Fibroblast of the aortic adventitia (primary cell): Measurements from ENCODE around the gene FHIT. TPM values are rescaled to one million over a fixed set of nuclear protein-coding genes. Genes with fewer than 3 reads are reported as not detected.

Source experiments
- DNase-seq: peaks from one replicate; pipeline ENCODE4 v3.0.0-alpha.2; 2010; ENCODE audit warnings: low read depth
- H3K4me3 ChIP-seq: 2 replicates; pipeline ENCODE4 v1.5.1; 2011; ENCODE audit warnings: low read depth, mild to moderate bottlenecking, control low read depth, low read length, moderate library complexity
- total RNA-seq: library from RNA; depleted of rRNA; stranded (reverse); fragments of >200 nt; gene quantifications from 2 replicates; pipeline ENCODE4 v1.2.3, GENCODE V29; 2012; ENCODE audit warnings: low replicate concordance
- TF ChIP-seq, protein P1 (sequence below): IDR thresholded peaks from 2 replicates; pipeline ENCODE4 v1.5.1; 2011; ENCODE audit warnings: mild to moderate bottlenecking, low read length, control low read depth, inconsistent platforms; ENCODE audit not compliant: insufficient read depth

FHIT gene
- total RNA-seq, 1 donor: 1.5 TPM

- TF ChIP-seq, protein P1, sequence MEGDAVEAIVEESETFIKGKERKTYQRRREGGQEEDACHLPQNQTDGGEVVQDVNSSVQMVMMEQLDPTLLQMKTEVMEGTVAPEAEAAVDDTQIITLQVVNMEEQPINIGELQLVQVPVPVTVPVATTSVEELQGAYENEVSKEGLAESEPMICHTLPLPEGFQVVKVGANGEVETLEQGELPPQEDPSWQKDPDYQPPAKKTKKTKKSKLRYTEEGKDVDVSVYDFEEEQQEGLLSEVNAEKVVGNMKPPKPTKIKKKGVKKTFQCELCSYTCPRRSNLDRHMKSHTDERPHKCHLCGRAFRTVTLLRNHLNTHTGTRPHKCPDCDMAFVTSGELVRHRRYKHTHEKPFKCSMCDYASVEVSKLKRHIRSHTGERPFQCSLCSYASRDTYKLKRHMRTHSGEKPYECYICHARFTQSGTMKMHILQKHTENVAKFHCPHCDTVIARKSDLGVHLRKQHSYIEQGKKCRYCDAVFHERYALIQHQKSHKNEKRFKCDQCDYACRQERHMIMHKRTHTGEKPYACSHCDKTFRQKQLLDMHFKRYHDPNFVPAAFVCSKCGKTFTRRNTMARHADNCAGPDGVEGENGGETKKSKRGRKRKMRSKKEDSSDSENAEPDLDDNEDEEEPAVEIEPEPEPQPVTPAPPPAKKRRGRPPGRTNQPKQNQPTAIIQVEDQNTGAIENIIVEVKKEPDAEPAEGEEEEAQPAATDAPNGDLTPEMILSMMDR: no peak
- DNase-seq: no peak
These were observed 1165.6 kb downstream of the FHIT start for GRCh38 chr3:60085649-60086048.

GRCh38 chr3:60081381-60082095 is 1169.7 kb downstream of the FHIT start:
- DNase-seq: no peak
- TF ChIP-seq, protein P1: no peak
- no peak overlapping the region for H3K4me3 ChIP-seq

More at GRCh38 chr3:60085649-60086048, 1165.6 kb downstream of the FHIT start:
- H3K4me3 ChIP-seq: no peak overlapping the region

DNA sequence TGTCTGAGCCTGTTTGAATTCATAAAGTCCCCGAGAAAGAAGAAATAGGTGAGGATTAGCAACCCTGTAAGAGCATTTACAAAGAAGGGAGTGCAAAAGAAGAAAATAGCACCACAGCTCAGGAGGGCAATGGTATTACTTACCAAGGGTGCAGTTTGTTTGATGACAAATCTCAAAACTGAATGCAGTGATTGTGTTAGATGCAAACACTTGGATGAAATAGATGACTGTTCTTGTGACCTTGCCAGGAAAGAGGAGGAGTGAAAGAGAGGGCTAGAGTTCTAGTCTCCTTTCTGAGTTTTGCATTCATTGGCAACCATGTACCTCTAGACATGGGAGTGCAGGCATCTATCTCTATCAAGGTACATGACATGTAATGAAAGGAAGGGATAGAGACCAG is 1170.6 kb downstream of the FHIT start:
- no peak for DNase-seq
- TF ChIP-seq, protein P1: no peak
- H3K4me3 ChIP-seq: no peak overlapping the region

- no peak for DNase-seq
- no peak overlapping the region for H3K4me3 ChIP-seq
- TF ChIP-seq, protein P1: no peak
These were observed 1172.2 kb downstream of the FHIT start for GRCh38 chr3:60079076-60079475.

GRCh38 chr3:60076331-60076730 is 1174.9 kb downstream of the FHIT start:
- TF ChIP-seq, protein P1: no peak
- no peak for DNase-seq
- H3K4me3 ChIP-seq: no peak overlapping the region

DNA sequence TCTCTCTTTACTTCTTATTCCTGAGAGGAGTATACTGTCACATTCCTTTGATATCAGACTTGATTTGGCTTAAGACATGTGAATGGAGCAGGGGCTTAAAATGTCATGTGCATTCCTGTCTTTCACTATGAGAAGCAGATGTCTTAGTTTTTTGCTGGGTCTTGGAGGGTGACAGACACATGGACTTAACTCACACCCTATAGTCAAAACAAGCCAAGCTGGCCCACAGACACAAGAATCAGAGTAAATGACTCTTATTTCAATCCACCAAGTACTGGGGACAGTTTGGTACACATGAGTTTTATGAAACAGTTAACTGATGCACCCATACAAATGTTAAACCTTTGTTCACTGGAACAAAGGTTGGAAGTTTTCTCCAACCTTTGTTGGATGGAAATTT is 1177.3 kb downstream of the FHIT start:
- DNase-seq: no peak
- no peak overlapping the region for H3K4me3 ChIP-seq
- TF ChIP-seq, protein P1: no peak

DNA sequence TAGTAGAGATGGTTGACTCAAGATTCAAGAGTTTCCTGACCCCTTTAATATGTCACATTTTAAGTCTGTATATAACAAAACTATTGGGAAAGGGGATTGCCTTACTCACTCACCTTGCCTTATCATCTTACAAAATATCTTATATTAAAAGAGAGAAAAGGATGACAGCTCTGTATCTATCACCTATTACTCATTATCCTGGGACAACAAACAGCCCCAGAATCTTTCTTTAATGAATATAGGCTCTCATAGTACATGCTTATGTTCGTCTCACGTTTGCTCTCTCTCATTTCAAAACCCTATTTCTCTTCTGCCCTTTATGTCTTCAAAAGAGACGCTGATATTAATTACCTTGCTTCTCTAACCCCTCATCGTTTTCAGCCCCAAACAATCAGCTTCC is 1178.0 kb downstream of the FHIT start:
- H3K4me3 ChIP-seq: no peak overlapping the region
- TF ChIP-seq, protein P1: no peak
- no peak for DNase-seq
